HUES64 (cell line): Measurements from ENCODE around the gene PDLIM3.
"Not testable (repeated sequence)": the region's sequence is repeated elsewhere in the genome, so short reads cannot be mapped to it uniquely, and the experiment has no call there.

ENCODE experiments used
- H3K27ac ChIP-seq: 2 replicates; pipeline ENCODE4 v1.7.0; 2013; ENCODE audit warnings: low read depth, low read length, inconsistent platforms
- H3K27me3 ChIP-seq: 2 replicates; pipeline ENCODE4 v1.6.1; 2013; ENCODE audit warnings: mild to moderate bottlenecking, low read length; ENCODE audit not compliant: insufficient read depth
- H3K36me3 ChIP-seq: 2 replicates; pipeline ENCODE4 v1.6.1; 2013; ENCODE audit warnings: mild to moderate bottlenecking, low read length; ENCODE audit not compliant: insufficient read depth
- H3K4me1 ChIP-seq: 2 replicates; pipeline ENCODE4 v1.6.1; 2013; ENCODE audit warnings: mild to moderate bottlenecking, low read length, moderate library complexity; ENCODE audit not compliant: insufficient read depth
- H3K4me3 ChIP-seq: 2 replicates; pipeline ENCODE4 v1.5.1; 2013; ENCODE audit warnings: mild to moderate bottlenecking, low read length, moderate library complexity
- H3K9ac ChIP-seq: 2 replicates; pipeline ENCODE4 v1.6.1; 2013; ENCODE audit warnings: mild to moderate bottlenecking, low read depth, low read length
- H3K9me3 ChIP-seq: 2 replicates; pipeline ENCODE4 v1.6.1; 2013; ENCODE audit warnings: low read depth, low read length; ENCODE audit not compliant: insufficient read depth
- WGBS: fragments of 150-250, 120-280 bp; methylation state at CpG from one replicate; pipeline ENCODE4 v1.1.7; 2013; ENCODE audit warnings: missing lambda C conversion rate; 5-methylcytosine and 5-hydroxymethylcytosine counted together

Gene PDLIM3

DNA sequence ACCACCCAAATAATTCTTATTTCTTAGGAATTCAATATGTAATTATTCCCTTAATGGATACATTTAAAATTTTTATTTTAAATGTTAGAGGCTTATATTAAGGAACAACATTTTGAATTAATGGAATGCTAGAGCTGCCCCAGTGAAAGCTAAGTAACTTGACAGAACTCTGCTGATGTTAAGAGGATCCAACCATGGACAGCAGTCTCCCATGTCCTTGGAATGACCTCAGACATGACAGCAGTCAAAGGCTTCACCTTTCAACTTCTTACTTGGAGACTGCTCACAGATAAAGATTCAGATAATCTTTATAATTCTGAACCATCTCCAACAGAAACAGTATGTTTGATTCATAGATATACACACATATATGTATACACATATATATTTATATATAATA, 17.2 kb downstream of the PDLIM3 start:
- no peak overlapping the region for H3K27ac ChIP-seq
- H3K4me1 ChIP-seq, result no peaks in the 10 kb centered on the region
- H3K4me3 ChIP-seq, result no peak overlapping the region
- H3K9me3 ChIP-seq, result no peaks in the 10 kb centered on the region
- H3K9ac ChIP-seq, result no peak overlapping the region
- no peaks in the 10 kb centered on the region for H3K27me3 ChIP-seq
- no peaks in the 10 kb centered on the region for H3K36me3 ChIP-seq

DNA sequence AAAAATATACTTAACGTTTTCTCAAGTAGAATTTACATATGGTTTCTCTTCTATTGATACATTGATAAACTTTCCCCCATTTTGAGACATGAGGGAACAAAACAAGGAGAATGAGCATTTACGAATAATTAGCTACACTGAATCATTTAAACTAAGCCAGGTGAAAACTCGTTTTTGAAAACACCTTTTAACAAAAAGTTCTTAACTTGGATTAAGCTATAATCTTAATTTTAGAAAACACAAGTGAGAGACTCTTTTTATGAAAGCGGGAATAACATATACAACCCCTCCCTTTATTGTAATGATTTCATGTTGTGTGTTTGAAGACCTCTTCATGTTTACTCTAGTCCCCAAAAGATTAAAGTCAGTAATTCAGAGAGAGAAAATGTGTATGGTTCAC, 20.1 kb downstream of the PDLIM3 start:
- no peaks in the 10 kb centered on the region for H3K4me1 ChIP-seq
- no peaks in the 10 kb centered on the region for H3K36me3 ChIP-seq

DNA sequence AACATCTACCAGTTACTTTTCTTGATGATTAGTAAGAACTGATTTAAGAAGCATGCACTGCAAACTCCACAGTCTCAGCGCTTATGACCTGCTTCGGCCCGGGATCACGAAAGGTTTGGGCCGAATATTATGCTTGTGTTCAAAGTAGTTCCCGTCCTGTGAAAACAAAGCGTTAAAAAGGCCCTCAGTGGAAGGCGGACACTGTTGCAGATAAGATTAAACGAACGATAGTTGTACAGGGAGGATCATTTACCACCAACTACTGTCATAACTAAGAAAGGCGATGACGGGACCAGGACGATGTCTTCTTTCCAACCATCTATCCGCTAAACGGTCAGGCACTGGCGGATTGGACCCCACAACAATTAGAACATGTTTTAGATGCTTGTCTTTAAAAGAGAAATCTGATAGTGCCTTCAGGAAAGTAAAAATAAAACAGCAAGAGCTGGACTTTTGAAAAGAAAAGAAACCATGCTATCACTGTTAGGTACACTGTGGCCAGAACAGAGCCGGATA, 21.1 kb downstream of the PDLIM3 start:
- H3K4me1 ChIP-seq, result no peaks in the 10 kb centered on the region
- H3K9me3 ChIP-seq, result no peaks in the 10 kb centered on the region
- no peak overlapping the region for H3K9ac ChIP-seq
- H3K4me3 ChIP-seq, result no peak overlapping the region
- H3K36me3 ChIP-seq, result no peaks in the 10 kb centered on the region
- no peaks in the 10 kb centered on the region for H3K27me3 ChIP-seq
- no peak overlapping the region for H3K27ac ChIP-seq
- 96% methylated on average over 17 of the region's 17 CpGs for WGBS

More for the DNA sequence above, 20.1 kb downstream of the PDLIM3 start:
- Histone ChIP-seq H3K27ac (no peak overlapping the region), H3K9ac (no peak overlapping the region), H3K4me3 (no peak overlapping the region), H3K9me3 (no peaks in the 10 kb centered on the region), H3K27me3 (no peaks in the 10 kb centered on the region)
- 100% methylated on average over 2 of the region's 4 CpGs for WGBS

DNA sequence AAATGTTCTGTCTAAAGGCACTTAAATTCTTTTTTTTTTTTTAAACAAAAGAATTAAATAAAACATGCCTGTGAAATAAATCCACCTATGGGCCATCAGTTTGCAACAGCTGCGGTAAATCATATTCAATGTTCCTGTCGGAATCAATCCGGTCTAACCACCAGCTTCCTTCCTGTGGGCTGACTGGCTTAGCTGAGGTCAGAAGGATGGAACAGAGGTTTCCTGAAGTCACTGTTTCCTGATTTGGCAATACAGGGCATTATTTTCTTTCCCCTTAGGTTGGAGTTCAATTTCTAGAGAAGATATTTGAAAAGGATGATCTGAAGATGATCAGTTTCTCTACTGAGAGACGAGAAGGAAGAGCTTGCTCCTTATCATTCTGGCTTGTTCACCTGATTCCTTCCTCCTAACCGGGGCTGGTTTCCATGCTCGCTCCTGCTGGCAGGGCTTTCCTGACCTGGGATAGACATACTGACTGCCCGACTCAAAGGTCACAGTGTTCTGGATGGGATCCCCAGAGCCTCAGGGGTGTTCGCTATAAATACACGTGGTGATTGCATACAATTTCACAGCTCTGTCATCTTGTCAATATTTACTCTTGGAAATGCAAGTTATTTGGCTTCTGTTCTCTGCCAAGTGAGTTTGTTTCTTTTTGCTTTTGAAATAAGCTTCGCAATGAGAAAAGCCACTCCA, 21.7 kb downstream of the PDLIM3 start:
- Histone ChIP-seq H3K27me3 (no peaks in the 10 kb centered on the region), H3K9ac (no peak overlapping the region), H3K4me1 (no peaks in the 10 kb centered on the region), H3K27ac (no peak overlapping the region), H3K36me3 (no peaks in the 10 kb centered on the region), H3K4me3 (no peak overlapping the region), H3K9me3 (no peaks in the 10 kb centered on the region)
- WGBS, result 94% methylated on average over 9 of the region's 10 CpGs

DNA sequence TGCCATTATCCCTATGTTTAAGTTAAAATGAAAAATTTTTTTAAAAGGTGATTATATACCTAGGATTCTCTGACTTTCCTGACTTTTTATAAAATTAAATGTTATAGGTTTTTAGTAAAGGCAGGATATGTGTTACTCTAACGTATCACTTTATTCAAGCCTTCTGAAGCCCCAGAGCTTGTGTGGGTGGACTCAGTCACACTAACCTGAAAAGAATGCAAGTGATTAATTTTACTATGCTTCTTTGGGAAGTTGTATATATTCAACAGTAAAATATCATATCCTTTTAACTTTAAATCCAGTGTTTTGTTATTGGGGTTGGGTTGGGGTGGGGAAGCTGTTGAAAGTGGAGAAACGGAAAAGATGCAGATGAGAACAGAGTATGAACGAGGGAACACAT, 22.8 kb downstream of the PDLIM3 start:
- Histone ChIP-seq H3K4me1 (no peaks in the 10 kb centered on the region), H3K9me3 (no peaks in the 10 kb centered on the region), H3K27me3 (no peaks in the 10 kb centered on the region), H3K4me3 (no peak overlapping the region), H3K27ac (no peak overlapping the region), H3K36me3 (no peaks in the 10 kb centered on the region), H3K9ac (no peak overlapping the region)
- WGBS, result 89% methylated on average over 3 of the region's 3 CpGs

DNA sequence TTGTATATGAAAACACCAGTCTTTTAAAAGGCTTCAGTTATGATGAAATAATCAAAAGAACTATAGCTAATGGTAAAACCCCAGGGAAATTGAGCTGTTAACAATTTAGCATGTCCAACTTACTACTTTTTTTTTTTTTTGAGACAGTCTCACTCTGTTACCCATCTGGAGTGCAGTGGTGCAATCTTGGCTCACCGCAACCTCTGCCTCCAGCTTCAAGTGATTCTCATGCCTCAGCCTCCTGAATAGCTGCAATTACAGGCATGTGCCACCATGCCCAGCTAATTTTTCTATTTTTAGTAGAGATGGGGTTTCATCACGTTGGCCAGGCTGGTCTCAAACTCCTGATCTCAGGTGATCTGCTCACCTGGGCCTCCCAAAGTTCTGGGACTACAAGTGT, 24.1 kb downstream of the PDLIM3 start:
- not testable (repeated sequence) for H3K4me1 ChIP-seq, H3K9me3 ChIP-seq, H3K27me3 ChIP-seq, H3K9ac ChIP-seq, H3K27ac ChIP-seq, H3K4me3 ChIP-seq, H3K36me3 ChIP-seq
- WGBS, result 91% methylated on average over 2 of the region's 2 CpGs

DNA sequence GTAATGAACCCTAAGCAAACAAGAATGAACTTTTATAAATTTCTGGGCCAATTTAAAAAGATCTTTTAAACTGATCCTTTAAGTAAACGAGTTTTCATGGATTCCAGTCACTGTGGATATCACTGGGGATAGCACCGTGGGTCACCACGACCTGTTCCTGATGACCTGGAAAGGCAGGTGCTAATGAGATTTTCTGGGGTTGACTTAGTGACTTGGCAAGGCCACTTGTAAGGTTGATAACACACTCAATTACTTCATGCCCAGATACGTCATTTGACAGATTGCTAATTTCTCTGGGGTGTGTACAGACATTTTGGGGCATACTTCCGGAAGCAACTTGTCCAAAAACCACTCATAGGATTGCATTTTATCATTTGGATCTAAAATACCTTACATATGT, 24.5 kb downstream of the PDLIM3 start:
- Histone ChIP-seq H3K4me1 (no peaks in the 10 kb centered on the region), H3K9ac (no peak overlapping the region), H3K36me3 (no peaks in the 10 kb centered on the region), H3K4me3 (no peak overlapping the region), H3K27me3 (no peaks in the 10 kb centered on the region), H3K27ac (no peak overlapping the region), H3K9me3 (no peaks in the 10 kb centered on the region)
- WGBS, result 93% methylated on average over 4 of the region's 5 CpGs

DNA sequence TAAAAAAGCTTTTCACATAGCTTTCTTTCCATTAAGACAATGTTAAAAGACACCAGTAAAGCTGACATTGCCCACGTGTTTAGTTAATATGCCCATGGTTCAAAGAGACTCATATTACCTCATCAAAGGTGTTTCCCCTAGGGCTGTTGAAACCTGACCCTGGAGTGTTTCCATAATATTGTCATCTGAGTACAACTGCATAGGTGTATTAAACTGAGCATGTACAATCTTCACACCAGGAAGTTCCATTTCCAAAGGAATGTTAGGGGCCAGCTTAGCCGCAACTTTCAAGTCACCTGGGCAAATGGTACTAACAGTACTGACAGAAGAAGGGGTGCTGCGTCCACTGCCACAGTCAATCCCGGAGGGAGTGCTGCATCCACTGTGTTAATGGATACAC, 27.1 kb downstream of the PDLIM3 start:
- Histone ChIP-seq H3K9me3 (no peaks in the 10 kb centered on the region), H3K27me3 (no peaks in the 10 kb centered on the region), H3K4me1 (no peaks in the 10 kb centered on the region), H3K4me3 (no peak overlapping the region), H3K36me3 (no peaks in the 10 kb centered on the region), H3K9ac (no peak overlapping the region), H3K27ac (no peak overlapping the region)
- 82% methylated on average over 4 of the region's 4 CpGs for WGBS

DNA sequence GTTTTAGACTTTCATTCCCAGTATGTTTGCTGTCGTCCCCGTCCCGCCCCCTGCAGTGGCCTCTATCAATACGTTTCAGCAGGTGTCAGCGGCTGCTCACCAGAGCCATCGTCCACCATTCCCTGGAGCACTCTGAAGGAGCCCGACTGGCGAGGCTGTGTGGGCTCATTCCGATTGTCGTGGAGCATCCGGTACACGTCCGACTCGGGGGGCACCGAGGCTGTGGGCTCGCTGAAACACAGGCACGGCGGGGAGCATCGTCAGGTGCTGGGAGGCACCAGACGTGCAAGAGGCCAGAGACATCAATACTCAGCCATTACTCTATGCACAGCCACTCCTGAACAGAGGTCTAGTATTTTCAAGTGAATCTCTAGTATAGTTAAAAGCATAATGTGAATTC, 28.9 kb downstream of the PDLIM3 start:
- Histone ChIP-seq H3K4me1 (no peaks in the 10 kb centered on the region), H3K27ac (no peak overlapping the region), H3K36me3 (no peaks in the 10 kb centered on the region), H3K27me3 (no peaks in the 10 kb centered on the region), H3K9me3 (peaks cover 5% of the 10 kb centered on the region), H3K9ac (no peak overlapping the region), H3K4me3 (no peak overlapping the region)
- WGBS, result 90% methylated on average over 20 of the region's 20 CpGs

DNA sequence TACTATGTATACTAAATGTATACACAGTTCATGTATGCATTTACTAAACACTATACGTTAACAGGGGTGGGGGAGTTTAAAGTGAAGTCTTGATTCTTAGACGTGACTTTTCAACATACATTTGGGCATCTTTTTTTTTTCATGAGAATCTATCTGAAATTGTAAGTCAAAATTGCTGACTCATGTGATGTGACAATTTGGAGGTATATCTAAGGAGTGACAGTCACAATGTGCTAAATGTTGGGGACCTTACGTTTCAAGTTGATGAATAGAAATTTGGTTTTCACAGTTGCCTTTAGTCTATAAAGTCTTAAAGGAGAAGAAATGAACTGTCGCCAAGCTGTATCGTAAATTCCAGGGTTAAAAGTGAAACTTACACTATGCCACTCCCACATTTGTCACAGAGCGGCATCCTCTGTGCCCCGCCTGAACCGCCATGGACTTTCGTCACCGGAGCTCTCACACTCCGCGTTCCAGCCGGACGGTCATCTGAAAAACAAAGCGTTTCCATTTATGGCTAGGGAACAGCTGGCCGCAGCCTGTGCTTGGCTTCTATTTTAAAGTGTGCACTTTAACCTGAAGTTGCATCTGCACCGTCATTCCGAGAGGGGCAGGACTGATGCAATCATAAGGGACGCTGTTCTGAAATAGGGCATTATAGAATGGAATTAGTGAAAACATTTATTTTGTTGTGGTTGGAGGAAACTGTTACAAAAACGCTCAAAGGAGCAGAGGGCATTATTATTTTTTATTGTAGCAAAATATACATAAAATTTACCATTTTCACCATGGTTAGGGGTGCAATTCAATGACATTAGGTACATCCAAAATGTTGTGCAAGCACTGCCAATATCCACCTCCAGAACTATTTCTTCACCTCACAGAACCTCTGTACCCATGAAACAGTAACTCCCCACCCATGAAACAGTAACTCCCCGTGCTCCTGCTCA, 30.9 kb downstream of the PDLIM3 start:
- H3K9ac ChIP-seq, result no peak overlapping the region
- no peaks in the 10 kb centered on the region for H3K27me3 ChIP-seq
- H3K36me3 ChIP-seq, result no peaks in the 10 kb centered on the region
- 94% methylated on average over 19 of the region's 21 CpGs for WGBS
- H3K4me3 ChIP-seq, result no peak overlapping the region
- peaks cover 20% of the 10 kb centered on the region for H3K9me3 ChIP-seq
- H3K4me1 ChIP-seq, result no peaks in the 10 kb centered on the region
- H3K27ac ChIP-seq, result no peak overlapping the region

DNA sequence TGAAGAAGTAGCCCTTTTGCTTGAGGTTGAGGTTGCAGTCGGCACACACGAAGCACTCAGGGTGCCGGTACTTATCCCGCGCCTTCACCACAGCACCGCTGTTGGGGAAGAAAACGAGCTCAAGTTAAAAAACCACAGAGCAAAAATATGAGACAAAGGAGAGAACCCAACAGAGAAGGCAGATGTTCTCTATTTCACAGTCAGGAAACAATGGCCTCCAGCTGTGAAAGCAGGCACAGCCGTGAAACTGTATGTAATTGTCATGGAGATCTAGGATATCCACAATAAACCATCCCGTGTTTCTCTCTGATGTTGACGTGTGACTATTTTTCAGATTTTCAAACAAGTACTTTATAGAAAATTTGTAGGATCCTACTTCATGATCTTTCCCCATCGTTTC, 32.9 kb downstream of the PDLIM3 start:
- H3K4me3 ChIP-seq, result no peak overlapping the region
- no peak overlapping the region; the same call in 1 of the 2 replicates for H3K27ac ChIP-seq
- no peaks in the 10 kb centered on the region for H3K4me1 ChIP-seq
- no peaks in the 10 kb centered on the region for H3K27me3 ChIP-seq
- H3K36me3 ChIP-seq, result no peaks in the 10 kb centered on the region
- peaks cover 20% of the 10 kb centered on the region for H3K9me3 ChIP-seq
- 82% methylated on average over 11 of the region's 11 CpGs for WGBS
- no peak overlapping the region for H3K9ac ChIP-seq
